Uterus (tissue), 4 donors: ENCODE data around the gene GALNT12. TPM values are rescaled to one million over a fixed set of nuclear protein-coding genes. Genes with fewer than 3 reads are reported as not detected.

Source experiments
- DNase-seq, 2 donors: peaks; one replicate each; pipeline ENCODE4 v3.0.0-alpha.2; 2019 to 2020
- H3K27ac ChIP-seq, 2 donors: fragments of 200-600 bp; sonication (generic); 1 replicate in 1 of 2; 2 replicates in 1 of 2; pipeline ENCODE4 v1.5.1; 2016 to 2018
- H3K27me3 ChIP-seq, 2 donors: fragments of 200-600 bp; sonication (generic); one replicate each; pipeline ENCODE4 v1.5.1; 2018 to 2019; ENCODE audit warnings: control low read depth in 1 of 2
- H3K36me3 ChIP-seq, 2 donors: fragments of 200-600 bp; sonication (generic); one replicate each; pipeline ENCODE4 v1.5.1; 2019; ENCODE audit warnings: control low read depth in 1 of 2
- H3K4me1 ChIP-seq, 2 donors: fragments of 200-600 bp; sonication (generic); one replicate each; pipeline ENCODE4 v1.5.1; 2018 to 2019; ENCODE audit warnings: control low read depth in 1 of 2
- H3K4me3 ChIP-seq, 2 donors: fragments of 200-600 bp; sonication (generic); 1 replicate in 1 of 2; 2 replicates in 1 of 2; pipeline ENCODE4 v1.5.1; 2018 to 2019; ENCODE audit warnings: mild to moderate bottlenecking in 1 of 2
- H3K9me3 ChIP-seq, 2 donors: fragments of 200-600 bp; sonication (generic); one replicate each; pipeline ENCODE4 v1.5.1; 2019; ENCODE audit warnings: control low read depth in 1 of 2
- POLR2A ChIP-seq, 2 donors: fragments of 450-650 bp; IDR thresholded peaks; one replicate each; pipeline ENCODE4 v1.6.1; 2016; ENCODE audit warnings: antibody characterized with exemption in 2 of 2, mild to moderate bottlenecking in 1 of 2, moderate library complexity in 1 of 2
- intact Hi-C: fragments of 100-400 bp; cut with DNase I; formaldehyde crosslinking; loops from one replicate; pipeline ENCODE4 v1.15.1; 2023; ENCODE audit warnings: low total_unique reads
- total RNA-seq, 4 donors: library from RNA; depleted of rRNA in 3 of 4; stranded (reverse); fragments of >200 nt in 3 of 4; gene quantifications; one replicate each; pipeline versions ENCODE4 v1.1.0 to v1.2.4, GENCODE V29; 2014 to 2023
- TF ChIP-seq, protein P1 (sequence below), 4 experiments: fragments of 200-600 bp in 2 of 4; fragments of 450-650 bp in 2 of 4; sonication (generic) in 2 of 4; IDR thresholded peaks; one replicate each; pipeline ENCODE4 v1.5.1; 2016 to 2019; ENCODE audit warnings: antibody characterized with exemption in 4 of 4, mild to moderate bottlenecking in 2 of 4, moderate library complexity in 1 of 4
- donor health status: DM: yes; HTN: yes; CAD: no.

The GALNT12 gene
- total RNA-seq, 4 donors from 2014 or later: 0.29 to 9.3 (median 2.5) TPM; not detected in 1

DNA sequence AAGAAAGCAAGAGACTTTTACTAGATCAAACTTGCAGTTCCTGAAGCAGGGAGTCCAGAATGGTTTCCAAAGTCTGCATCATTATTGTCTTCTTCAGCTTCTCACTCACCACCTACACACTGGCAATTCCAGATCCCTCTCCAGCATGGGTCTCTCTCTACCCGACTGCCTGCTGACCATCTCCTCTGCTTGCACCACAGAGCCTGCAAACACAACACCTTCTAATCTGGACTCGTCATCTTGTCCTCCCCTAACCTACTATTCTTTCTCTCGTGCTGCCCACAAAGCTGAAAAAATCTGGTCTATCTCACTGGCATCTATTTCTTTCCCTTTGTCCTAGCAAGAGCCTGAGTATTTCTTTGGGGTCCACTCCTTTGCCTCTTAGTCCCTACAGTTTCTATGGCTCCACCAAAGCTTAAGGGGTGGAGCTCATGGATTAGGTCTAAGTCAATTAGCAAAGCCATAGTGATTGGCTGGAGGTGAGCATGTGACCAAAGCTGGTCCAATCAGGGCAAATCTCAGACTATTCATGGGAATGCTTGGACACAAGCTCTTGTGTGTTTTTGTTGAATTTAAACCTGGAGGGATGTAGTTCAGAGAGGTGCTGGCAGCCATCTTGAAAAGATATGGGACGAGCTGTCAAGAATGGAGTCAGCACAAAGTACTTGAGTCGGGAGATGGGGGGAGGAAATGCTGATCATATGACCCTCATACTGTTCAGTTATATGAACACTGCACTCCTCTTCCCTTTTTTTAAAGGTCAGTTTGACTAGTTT is 63.5 kb downstream of the GALNT12 start:
- Histone ChIP-seq H3K9me3 (no peaks in the 10 kb centered on the region), H3K27me3 (no peaks in the 10 kb centered on the region), H3K4me1 (no peaks in the 10 kb centered on the region), H3K36me3 (no peaks in the 10 kb centered on the region), H3K4me3 (no peak overlapping the region), H3K27ac (no peak overlapping the region)
- TF ChIP-seq POLR2A (IDR thresholded peaks at IDR 0.05): no peak
- TF ChIP-seq, protein P1, sequence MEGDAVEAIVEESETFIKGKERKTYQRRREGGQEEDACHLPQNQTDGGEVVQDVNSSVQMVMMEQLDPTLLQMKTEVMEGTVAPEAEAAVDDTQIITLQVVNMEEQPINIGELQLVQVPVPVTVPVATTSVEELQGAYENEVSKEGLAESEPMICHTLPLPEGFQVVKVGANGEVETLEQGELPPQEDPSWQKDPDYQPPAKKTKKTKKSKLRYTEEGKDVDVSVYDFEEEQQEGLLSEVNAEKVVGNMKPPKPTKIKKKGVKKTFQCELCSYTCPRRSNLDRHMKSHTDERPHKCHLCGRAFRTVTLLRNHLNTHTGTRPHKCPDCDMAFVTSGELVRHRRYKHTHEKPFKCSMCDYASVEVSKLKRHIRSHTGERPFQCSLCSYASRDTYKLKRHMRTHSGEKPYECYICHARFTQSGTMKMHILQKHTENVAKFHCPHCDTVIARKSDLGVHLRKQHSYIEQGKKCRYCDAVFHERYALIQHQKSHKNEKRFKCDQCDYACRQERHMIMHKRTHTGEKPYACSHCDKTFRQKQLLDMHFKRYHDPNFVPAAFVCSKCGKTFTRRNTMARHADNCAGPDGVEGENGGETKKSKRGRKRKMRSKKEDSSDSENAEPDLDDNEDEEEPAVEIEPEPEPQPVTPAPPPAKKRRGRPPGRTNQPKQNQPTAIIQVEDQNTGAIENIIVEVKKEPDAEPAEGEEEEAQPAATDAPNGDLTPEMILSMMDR (IDR thresholded peaks at IDR 0.05): no peak
- DNase-seq: no peak
- intact Hi-C loops: no loop called here

DNA sequence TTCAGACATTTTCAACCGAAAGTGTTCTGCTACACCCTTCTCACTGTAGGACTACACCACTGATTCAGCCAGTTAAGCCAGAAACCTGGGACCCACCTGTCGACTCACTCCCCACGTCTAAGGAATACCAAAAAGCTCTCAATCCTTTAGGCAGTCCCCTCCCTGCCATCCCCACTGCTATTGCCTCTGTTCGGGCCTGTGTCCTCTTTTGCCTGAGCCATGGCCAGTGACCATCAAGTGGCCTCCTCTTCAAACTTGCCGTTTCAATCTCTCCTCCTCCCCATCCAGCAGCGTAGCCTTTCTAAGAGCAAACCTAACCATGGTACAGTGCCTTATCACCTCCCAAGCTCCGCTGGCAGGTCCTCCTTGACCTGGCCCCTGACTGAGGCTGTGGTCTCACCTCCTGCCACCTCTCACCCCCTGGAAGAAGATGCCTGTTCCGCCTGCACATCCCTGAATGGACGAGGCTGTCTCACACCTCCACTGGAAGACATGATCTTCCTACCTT is 64.1 kb downstream of the GALNT12 start:
- Histone ChIP-seq H3K4me1 (no peaks in the 10 kb centered on the region), H3K27ac (no peak overlapping the region), H3K27me3 (no peaks in the 10 kb centered on the region), H3K4me3 (no peak overlapping the region), H3K9me3 (no peaks in the 10 kb centered on the region), H3K36me3 (no peaks in the 10 kb centered on the region)
- intact Hi-C loops: no loop called here
- TF ChIP-seq, protein P1 (IDR thresholded peaks at IDR 0.05): no peak
- no peak for TF ChIP-seq POLR2A (IDR thresholded peaks at IDR 0.05)
- DNase-seq: no peak

GRCh38 chr9:98873526-98873925 is 66.1 kb downstream of the GALNT12 start:
- Histone ChIP-seq H3K9me3 (no peaks in the 10 kb centered on the region), H3K36me3 (no peaks in the 10 kb centered on the region), H3K4me1 (no peaks in the 10 kb centered on the region), H3K27ac (no peak overlapping the region), H3K27me3 (no peaks in the 10 kb centered on the region), H3K4me3 (no peak overlapping the region)
- DNase-seq: no peak
- intact Hi-C loops: no loop called here
- TF ChIP-seq POLR2A (IDR thresholded peaks at IDR 0.05): no peak
- TF ChIP-seq, protein P1 (IDR thresholded peaks at IDR 0.05): no peak

GRCh38 chr9:98873951-98874371 is 66.5 kb downstream of the GALNT12 start:
- no peak for TF ChIP-seq POLR2A (IDR thresholded peaks at IDR 0.05)
- TF ChIP-seq, protein P1 (IDR thresholded peaks at IDR 0.05): no peak
- no peaks in the 10 kb centered on the region for H3K27me3 ChIP-seq
- no peak overlapping the region for H3K4me3 ChIP-seq
- H3K9me3 ChIP-seq: no peaks in the 10 kb centered on the region
- H3K36me3 ChIP-seq: no peaks in the 10 kb centered on the region
- H3K4me1 ChIP-seq: no peaks in the 10 kb centered on the region
- DNase-seq: no peak
- intact Hi-C loops: no loop called here
- no peak overlapping the region for H3K27ac ChIP-seq

DNA sequence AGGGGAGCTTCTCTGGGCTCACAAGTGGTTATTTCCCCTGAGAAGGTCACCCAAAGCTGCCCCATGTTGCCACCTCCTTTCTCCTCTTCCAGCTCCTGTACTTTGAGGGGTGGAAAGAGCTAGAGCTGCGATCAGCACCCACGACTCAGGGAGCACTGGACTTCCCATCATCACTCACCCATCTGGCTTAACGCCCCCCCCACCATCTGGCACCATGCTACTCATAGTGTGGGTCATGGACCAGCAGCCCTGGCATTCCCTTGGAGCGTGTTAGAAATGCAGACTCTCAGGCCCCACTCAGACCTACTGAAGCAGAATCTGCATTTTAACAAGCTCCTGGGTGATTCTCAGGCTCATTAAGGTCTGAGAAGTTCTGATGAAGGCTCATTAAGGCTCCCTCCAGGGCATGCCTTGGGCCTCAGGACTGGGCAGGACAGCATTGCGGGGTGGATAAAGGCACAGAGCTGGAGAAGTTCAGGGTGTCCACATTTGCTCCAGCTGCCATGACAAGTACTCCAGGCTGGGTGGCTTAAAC is 67.3 kb downstream of the GALNT12 start:
- TF ChIP-seq, protein P1 (IDR thresholded peaks at IDR 0.05): no peak
- no peak for TF ChIP-seq POLR2A (IDR thresholded peaks at IDR 0.05)
- DNase-seq: no peak
- H3K27ac ChIP-seq: no peak overlapping the region
- H3K9me3 ChIP-seq: no peaks in the 10 kb centered on the region
- no peaks in the 10 kb centered on the region for H3K36me3 ChIP-seq
- no peak overlapping the region for H3K4me3 ChIP-seq
- H3K4me1 ChIP-seq: peaks cover 0 to 5% of the 10 kb centered on the region in 2 donors
- no peaks in the 10 kb centered on the region for H3K27me3 ChIP-seq
- intact Hi-C loops: no loop called here
